ACC112 (cell line): Measurements from ENCODE around the gene LINC00237.

Source experiments
- H2AFZ ChIP-seq: fragments of 200-600 bp; sonication (generic); one replicate; pipeline ENCODE4 v1.6.0; 2017; ENCODE audit warnings: antibody characterized with exemption, low read length; ENCODE audit not compliant: unreplicated experiment
- H3K27ac ChIP-seq: fragments of 200-600 bp; sonication (generic); 2 replicates; pipeline ENCODE4 v1.5.1; 2014; ENCODE audit warnings: low read depth, mild to moderate bottlenecking, antibody characterized with exemption, low read length, moderate library complexity
- H3K27me3 ChIP-seq: fragments of 200-600 bp; sonication (generic); 2 replicates; pipeline ENCODE4 v1.6.1; 2014; ENCODE audit warnings: mild to moderate bottlenecking, antibody characterized with exemption, low read length, moderate library complexity, mixed read lengths; ENCODE audit not compliant: insufficient read depth
- H3K36me3 ChIP-seq: fragments of 200-600 bp; sonication (generic); 2 replicates; pipeline ENCODE4 v1.6.1; 2016; ENCODE audit warnings: mild to moderate bottlenecking, antibody characterized with exemption, low read length, moderate library complexity, mixed read lengths; ENCODE audit not compliant: insufficient read depth
- H3K4me1 ChIP-seq: fragments of 200-600 bp; sonication (generic); one replicate; pipeline ENCODE4 v1.6.1; 2016; ENCODE audit warnings: low read length, mixed read lengths; ENCODE audit not compliant: insufficient read depth, unreplicated experiment, control insufficient read depth
- H3K4me3 ChIP-seq: fragments of 200-600 bp; sonication (generic); 2 replicates; pipeline ENCODE4 v1.5.1; 2014; ENCODE audit warnings: mild to moderate bottlenecking, low read depth, low read length
- H3K79me2 ChIP-seq: fragments of 200-600 bp; sonication (generic); one replicate; pipeline ENCODE4 v1.6.0; 2016; ENCODE audit warnings: low read length; ENCODE audit not compliant: control insufficient read depth, unreplicated experiment, insufficient read depth

The LINC00237 gene

GRCh38 chr20:21104921-21105320, 1.2 kb downstream of the LINC00237 start:
- H3K79me2 ChIP-seq = no peaks in the 10 kb centered on the region
- H3K4me3 ChIP-seq = no peak overlapping the region
- no peaks in the 10 kb centered on the region for H3K36me3 ChIP-seq
- no peak overlapping the region for H3K27ac ChIP-seq
- H2AFZ ChIP-seq = no peak overlapping the region
- H3K27me3 ChIP-seq = peaks cover 96% of the 10 kb centered on the region
- H3K4me1 ChIP-seq = no peaks in the 10 kb centered on the region

GRCh38 chr20:21104466-21104761, 1.7 kb downstream of the LINC00237 start:
- Histone ChIP-seq H2AFZ (no peak overlapping the region), H3K36me3 (no peaks in the 10 kb centered on the region), H3K27ac (no peak overlapping the region), H3K4me1 (no peaks in the 10 kb centered on the region), H3K27me3 (peaks cover 98% of the 10 kb centered on the region), H3K79me2 (no peaks in the 10 kb centered on the region), H3K4me3 (no peak overlapping the region)

GRCh38 chr20:21103582-21104465, 2.3 kb downstream of the LINC00237 start:
- Histone ChIP-seq H3K4me3 (no peak overlapping the region), H3K79me2 (no peaks in the 10 kb centered on the region), H2AFZ (no peak overlapping the region), H3K36me3 (no peaks in the 10 kb centered on the region), H3K27ac (no peak overlapping the region), H3K27me3 (peaks cover 100% of the 10 kb centered on the region), H3K4me1 (no peaks in the 10 kb centered on the region)

GRCh38 chr20:21102603-21103311, 3.4 kb downstream of the LINC00237 start:
- no peaks in the 10 kb centered on the region for H3K36me3 ChIP-seq
- H3K4me1 ChIP-seq = no peaks in the 10 kb centered on the region
- H3K27me3 ChIP-seq = peaks cover 100% of the 10 kb centered on the region
- H3K4me3 ChIP-seq = no peak overlapping the region
- H3K27ac ChIP-seq = no peak overlapping the region
- H3K79me2 ChIP-seq = no peaks in the 10 kb centered on the region
- no peak overlapping the region for H2AFZ ChIP-seq

- Histone ChIP-seq H3K27me3 (peaks cover 100% of the 10 kb centered on the region), H3K4me3 (no peak overlapping the region), H3K27ac (no peak overlapping the region), H3K79me2 (no peaks in the 10 kb centered on the region), H2AFZ (no peak overlapping the region), H3K4me1 (no peaks in the 10 kb centered on the region), H3K36me3 (no peaks in the 10 kb centered on the region)
Measured at GRCh38 chr20:21101932-21102575, 4.1 kb downstream of the LINC00237 start.

DNA sequence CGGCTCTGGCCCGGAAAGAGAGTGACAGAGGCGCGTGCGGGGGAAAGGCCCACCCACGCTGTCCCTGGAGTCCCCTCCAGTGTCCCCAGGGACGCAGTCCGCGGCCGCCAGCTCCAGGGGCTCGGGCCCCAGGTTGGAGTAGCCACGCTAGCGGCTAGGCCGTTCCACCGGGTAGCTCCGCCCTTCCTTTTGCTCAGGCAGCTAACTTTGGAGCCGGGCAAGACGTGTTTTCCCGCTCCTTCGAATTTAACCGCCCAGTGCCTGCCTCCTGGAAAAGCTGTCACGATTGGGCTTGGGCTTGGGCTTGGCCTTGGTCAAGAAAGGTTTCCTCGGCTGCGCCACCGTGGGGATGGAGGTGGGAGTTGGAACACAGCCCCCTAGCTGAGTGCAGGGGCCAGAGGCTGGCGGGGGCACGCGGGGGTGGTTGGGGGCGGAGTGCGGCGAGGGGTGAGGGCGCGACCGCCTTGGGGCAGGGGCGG, 4.7 kb downstream of the LINC00237 start:
- Histone ChIP-seq H3K79me2 (no peaks in the 10 kb centered on the region), H3K4me1 (no peaks in the 10 kb centered on the region), H3K36me3 (no peaks in the 10 kb centered on the region), H3K4me3 (peak overlapping the region; percentile 71; the same call in 1 of the 2 replicates), H3K27ac (no peak overlapping the region), H2AFZ (no peak overlapping the region), H3K27me3 (peaks cover 100% of the 10 kb centered on the region)

DNA sequence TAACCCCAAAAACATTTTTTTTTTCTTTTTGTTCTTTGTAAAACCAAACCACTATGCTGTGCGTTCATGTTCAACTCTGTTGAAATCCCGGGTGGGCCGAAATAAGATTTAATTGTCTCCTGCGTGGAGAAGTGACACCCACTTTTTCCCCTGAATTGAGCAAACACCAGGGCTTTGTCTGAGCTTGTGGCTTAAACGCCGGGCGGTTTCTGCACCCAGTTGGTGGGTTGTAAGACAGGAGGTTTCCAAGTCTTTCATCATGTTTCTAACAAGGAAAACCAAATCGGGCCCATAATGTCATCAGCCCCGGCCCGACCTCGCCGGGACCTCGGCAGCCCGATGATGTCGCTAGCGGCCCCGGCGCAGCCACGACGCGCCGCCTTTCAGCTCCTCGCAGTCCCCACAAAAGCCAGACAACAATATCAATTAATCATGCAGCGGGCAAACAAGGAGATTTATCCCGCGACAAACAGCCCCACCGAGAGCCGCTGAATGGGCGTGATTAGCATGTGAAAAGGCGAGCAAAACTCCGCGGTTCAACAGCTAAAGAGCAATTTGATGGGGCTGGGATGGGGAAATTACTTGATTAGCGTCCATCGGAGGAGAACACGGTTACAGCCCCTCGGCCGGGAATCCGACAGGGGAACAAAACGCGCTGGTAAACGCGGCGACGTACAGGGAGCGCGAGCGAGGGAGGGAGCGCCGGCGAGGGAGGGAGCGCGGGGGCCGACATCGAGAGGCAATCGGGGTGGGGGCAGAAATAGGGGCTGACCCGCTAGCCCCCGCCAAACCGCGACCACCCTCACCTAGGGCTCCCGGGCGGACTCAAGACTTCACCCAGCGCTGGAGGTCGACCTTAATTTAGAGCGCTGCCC, 5.3 kb downstream of the LINC00237 start:
- H2AFZ ChIP-seq = peak overlapping the region; percentile 33
- H3K4me3 ChIP-seq = peak overlapping the region; percentile 71
- H3K79me2 ChIP-seq = no peaks in the 10 kb centered on the region
- no peak overlapping the region for H3K27ac ChIP-seq
- no peaks in the 10 kb centered on the region for H3K4me1 ChIP-seq
- no peaks in the 10 kb centered on the region for H3K36me3 ChIP-seq
- peaks cover 100% of the 10 kb centered on the region for H3K27me3 ChIP-seq

DNA sequence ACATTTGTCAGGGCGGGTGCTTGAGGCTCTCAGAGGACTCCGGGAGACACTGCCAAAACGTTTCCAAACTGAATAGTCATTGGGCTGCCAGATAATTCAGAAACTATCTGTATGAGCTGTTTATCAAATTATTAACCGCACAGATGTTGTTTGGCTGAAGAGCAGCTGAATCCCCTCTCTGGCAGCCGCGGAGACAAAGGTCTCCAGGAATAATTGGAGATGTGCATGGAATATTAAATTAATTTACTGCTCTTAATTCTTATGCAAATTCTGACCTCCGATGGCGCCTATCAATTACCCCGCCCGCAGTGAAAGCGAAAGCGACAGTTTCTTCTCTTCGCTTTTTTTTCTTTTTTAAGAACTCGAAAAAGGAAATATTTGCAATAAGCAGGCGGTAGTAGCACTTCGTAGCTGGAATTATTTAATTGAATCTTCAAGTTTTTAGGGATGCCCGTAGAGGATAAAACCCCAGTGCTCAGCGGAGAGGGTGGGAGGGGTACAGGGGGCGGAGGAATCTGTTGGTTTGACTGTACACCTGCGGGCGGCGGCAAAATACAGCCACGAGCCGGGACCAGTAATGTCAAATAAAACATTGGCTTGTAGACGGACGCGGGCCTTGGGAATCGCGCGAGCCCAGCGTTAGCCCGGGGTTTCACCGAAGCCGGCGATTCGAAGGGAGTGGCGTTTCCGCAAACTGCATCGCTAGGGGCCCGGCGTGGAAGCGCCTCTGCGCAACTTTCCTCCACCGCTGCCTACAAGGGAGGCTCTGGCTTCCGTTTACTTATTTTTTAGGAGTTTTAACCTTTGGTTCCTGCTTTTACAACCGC, 6.2 kb downstream of the LINC00237 start:
- Histone ChIP-seq H3K4me1 (no peaks in the 10 kb centered on the region), H2AFZ (peak overlapping the region; percentile 33), H3K36me3 (no peaks in the 10 kb centered on the region), H3K79me2 (no peaks in the 10 kb centered on the region), H3K27ac (no peak overlapping the region), H3K27me3 (peaks cover 100% of the 10 kb centered on the region), H3K4me3 (peak overlapping the region; percentile 71)

- H3K36me3 ChIP-seq = no peaks in the 10 kb centered on the region
- peaks cover 96% of the 10 kb centered on the region for H3K27me3 ChIP-seq
- no peak overlapping the region for H2AFZ ChIP-seq
- no peaks in the 10 kb centered on the region for H3K4me1 ChIP-seq
- H3K27ac ChIP-seq = no peak overlapping the region
- H3K4me3 ChIP-seq = no peak overlapping the region
- no peaks in the 10 kb centered on the region for H3K79me2 ChIP-seq
Measured at GRCh38 chr20:21096321-21097043, 9.7 kb downstream of the LINC00237 start.
